ENCODE results near the gene GPRC5C. TPM values are rescaled to one million over a fixed set of nuclear protein-coding genes. Genes with fewer than 3 reads are reported as not detected.

Gene GPRC5C
- total RNA-seq, 2 experiments from 2014 or later, result 1.2 to 2.0 TPM

DNA sequence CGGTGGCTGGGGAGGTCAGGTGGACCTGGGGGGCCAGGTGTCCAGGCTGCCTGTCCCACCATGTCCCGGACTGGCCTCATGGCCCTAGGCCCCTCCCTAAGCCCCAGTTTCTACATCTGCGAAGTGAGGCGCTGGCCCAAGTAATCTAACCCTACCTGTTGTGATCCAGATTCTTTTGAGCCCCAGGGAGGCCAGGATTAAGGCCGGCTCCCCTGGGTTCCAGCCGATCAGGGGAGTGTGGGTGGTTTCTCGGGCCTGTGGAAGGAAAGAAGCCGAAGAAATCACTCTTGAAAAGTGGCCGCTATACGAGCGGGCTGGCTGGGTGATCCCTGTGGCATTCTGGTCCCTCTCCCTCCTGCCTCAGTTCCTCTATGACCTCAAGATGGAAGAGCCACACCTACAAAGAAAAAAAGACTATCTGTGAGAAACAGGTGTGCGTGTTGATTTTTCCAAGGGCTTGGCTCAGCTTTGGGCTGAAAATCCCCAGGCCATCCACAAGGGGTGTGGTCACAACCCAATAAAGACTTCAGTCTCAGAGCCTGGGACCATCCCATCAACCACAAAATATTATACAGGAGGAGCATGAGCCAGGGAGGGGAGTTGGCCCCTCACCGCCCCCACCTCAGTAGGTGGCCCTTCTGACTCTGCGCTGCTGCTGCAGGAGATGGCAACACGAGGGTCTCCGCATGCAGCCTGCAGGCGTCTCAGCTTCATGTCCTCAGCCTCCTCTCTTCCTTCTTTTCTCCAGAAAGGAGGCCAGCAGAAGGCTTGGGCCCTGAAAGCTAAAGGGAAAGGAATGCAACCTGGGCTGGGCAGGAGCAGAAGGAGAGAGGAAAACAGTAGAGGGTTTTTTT lies 44.3 kb upstream of the GPRC5C start:
- no peaks in the 10 kb centered on the region for H3K4me1 Mint-ChIP-seq (ENCODE audit: low read depth)
- CTCF ChIA-PET, result interaction anchor here (1.1 to 2.8 kb wide), 2 partner anchors 8 to 18 kb away, joined by 3 to 11 read pairs; no protein-coding TSS in a partner anchor
- TF ChIP-seq, protein P1, sequence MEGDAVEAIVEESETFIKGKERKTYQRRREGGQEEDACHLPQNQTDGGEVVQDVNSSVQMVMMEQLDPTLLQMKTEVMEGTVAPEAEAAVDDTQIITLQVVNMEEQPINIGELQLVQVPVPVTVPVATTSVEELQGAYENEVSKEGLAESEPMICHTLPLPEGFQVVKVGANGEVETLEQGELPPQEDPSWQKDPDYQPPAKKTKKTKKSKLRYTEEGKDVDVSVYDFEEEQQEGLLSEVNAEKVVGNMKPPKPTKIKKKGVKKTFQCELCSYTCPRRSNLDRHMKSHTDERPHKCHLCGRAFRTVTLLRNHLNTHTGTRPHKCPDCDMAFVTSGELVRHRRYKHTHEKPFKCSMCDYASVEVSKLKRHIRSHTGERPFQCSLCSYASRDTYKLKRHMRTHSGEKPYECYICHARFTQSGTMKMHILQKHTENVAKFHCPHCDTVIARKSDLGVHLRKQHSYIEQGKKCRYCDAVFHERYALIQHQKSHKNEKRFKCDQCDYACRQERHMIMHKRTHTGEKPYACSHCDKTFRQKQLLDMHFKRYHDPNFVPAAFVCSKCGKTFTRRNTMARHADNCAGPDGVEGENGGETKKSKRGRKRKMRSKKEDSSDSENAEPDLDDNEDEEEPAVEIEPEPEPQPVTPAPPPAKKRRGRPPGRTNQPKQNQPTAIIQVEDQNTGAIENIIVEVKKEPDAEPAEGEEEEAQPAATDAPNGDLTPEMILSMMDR (IDR thresholded peaks at IDR 0.05), result no peak
- intact Hi-C loops (cut with micrococcal nuclease), result no loop called here
- no peaks in the 10 kb centered on the region for H3K36me3 Mint-ChIP-seq (ENCODE audit: low read depth)
- H3K4me3 Mint-ChIP-seq, result no peak overlapping the region
- POLR2A ChIA-PET, result no interaction called here
- H3K9me3 Mint-ChIP-seq, result no peaks in the 10 kb centered on the region
- ATAC-seq (no peak), DNase-seq (no peak)
- no peaks in the 10 kb centered on the region for H3K27me3 Mint-ChIP-seq
- no peak overlapping the region for H3K27ac Mint-ChIP-seq

DNA sequence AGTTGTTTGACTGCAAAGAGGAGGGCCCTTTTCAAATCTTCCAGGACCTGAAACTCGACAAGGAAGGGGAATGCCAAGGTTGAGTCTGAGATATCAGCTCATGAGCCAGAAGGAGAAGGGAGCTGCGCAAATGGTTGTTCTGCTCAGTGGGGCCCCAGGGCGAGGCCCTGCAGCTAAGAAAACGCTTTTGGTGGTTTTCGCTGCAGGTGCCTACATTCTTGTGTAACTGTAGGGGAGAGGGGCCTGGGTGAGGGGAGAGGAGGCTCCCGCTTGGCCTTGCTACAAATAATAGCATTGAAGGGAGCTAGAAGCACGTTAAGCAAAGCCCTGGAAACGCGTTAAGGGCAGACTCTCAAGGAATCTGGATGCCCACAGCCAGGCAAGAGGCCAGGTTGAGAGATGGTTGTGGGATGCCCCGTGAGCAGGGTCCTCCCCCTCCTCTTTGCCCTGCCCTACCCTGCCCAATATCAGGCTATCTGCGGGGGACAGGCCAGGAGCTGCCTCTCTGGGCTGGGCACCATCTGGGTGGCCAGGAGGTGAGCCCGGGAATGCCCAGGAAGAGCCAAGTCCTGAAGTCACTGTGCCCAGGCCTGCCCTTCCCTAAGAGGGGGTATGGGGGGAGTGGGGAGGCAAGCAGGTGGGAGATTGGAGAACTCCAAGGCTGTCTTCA lies 42.7 kb upstream of the GPRC5C start:
- H3K36me3 Mint-ChIP-seq (ENCODE audit: low read depth), result no peaks in the 10 kb centered on the region
- no peak overlapping the region for H3K27ac Mint-ChIP-seq
- intact Hi-C loops (cut with micrococcal nuclease), result no loop called here
- H3K27me3 Mint-ChIP-seq, result peaks cover 1% of the 10 kb centered on the region
- TF ChIP-seq, protein P1 (IDR thresholded peaks at IDR 0.05), result no peak
- ChIA-PET CTCF (interaction anchor here (1.1 to 2.8 kb wide), 3 partner anchors 10 to 102 kb away, joined by 3 to 11 read pairs (median 3); no protein-coding TSS in a partner anchor), POLR2A (no interaction called here)
- H3K9me3 Mint-ChIP-seq, result no peaks in the 10 kb centered on the region
- no peaks in the 10 kb centered on the region for H3K4me1 Mint-ChIP-seq (ENCODE audit: low read depth)
- DNase-seq, result no peak
- ATAC-seq, result no peak
- H3K4me3 Mint-ChIP-seq, result no peak overlapping the region

DNA sequence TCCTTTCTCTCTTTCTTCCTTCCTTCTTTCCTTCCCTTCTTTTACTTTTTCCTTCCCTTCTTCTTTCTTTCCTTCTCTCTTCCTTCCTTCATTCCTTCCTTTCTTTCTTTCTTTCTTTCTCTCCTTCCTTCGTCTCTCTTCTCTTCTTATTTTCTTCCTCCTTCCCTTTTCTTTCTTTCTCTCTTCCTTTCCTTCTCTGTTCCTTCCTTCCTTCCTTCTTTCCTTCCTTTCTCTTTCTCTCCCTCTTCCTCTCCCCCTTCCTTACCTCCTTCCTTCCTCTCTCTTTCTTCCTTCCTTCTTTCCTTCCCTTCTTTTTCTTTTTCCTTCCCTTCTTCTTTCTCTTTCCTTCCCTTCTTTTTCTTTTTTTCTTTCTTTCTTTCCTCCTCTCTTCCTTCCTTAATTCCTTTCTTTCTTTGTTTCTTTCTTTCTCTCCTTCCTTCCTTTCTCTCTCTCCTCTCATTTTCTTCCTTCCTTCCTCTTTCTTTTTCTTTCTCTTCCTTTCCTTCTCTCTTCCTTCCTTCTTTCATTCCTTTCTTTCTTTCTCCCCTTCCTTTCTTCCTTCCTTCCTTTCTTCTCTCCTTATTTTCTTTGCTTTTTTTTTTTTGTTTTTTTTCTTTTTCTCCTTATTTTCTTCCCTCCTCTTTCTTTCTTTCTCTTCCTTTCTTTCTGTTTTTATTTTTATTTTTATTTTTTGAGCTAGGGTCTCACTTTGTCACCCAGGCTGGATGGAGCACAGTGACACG lies 41.8 kb upstream of the GPRC5C start:
- Mint-ChIP-seq H3K4me3 (no peak overlapping the region), H3K36me3 (ENCODE audit: low read depth) (no peaks in the 10 kb centered on the region), H3K27ac (no peak overlapping the region), H3K4me1 (ENCODE audit: low read depth) (no peaks in the 10 kb centered on the region), H3K27me3 (peaks cover 1% of the 10 kb centered on the region), H3K9me3 (no peaks in the 10 kb centered on the region)
- ChIA-PET POLR2A (no interaction called here), CTCF (interaction anchor here (1.7 to 6.4 kb wide), 4 partner anchors 10 to 29 kb away, joined by 5 to 43 read pairs (median 23); partner anchors contain the start of genes BTBD17 and GPR142)
- intact Hi-C loops (cut with micrococcal nuclease), result no loop called here
- ATAC-seq (no peak), DNase-seq (no peak)
- TF ChIP-seq, protein P1 (IDR thresholded peaks at IDR 0.05), result peak; percentile 22

DNA sequence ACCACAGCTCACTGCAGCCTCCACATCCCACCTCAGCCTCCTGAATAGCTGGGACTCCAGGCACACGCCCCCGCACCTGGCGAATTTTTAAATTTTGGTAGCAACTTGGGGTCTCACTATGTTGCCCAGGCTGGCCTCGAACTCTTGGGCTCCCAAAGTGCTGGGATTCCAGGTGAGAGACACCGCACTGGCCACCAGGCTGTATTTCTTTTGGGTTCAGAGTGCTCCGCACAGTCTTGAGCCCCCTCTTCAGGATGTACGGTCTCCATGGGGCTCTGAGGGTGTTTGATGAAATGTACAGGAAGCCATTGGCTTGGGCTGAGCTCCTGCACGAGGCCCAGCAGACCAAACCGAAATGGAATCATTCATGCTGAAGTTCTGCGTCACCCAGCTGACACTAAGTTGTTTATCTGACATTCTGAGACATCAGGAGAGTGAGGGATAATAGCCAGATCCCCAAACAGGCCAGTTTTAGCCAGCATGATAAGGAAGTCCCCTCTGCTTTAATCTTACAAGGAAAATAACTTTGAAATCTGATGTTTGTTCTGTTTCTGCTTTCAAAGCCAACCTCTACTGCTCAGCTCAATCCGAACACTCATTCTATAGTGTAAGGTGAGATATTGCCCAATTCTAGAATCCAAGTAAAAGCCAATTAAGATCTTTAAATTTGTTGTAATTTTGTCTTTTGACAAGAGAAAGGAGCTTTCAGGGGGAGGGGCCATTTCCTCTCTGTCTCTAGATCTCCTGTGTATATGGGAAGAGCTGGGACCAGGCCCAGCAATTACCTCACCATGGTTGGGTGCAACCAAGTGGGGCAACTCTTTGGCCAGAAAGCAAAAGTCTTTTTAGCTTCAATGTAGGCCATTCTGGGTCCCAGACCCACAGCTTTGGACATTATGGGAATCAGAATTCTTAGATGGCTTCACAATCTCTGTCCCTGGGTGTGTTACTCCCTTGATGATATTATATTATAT lies 40.9 kb upstream of the GPRC5C start:
- no peaks in the 10 kb centered on the region for H3K36me3 Mint-ChIP-seq (ENCODE audit: low read depth)
- peaks cover 1% of the 10 kb centered on the region for H3K27me3 Mint-ChIP-seq
- no peak for DNase-seq
- TF ChIP-seq, protein P1 (IDR thresholded peaks at IDR 0.05), result no peak
- ChIA-PET POLR2A (interaction anchor here (0.6 kb wide), 1 partner anchor 110 kb away, joined by 3 read pairs; no protein-coding TSS in a partner anchor), CTCF (interaction anchor here (1.1 to 6.4 kb wide), 5 partner anchors 11 to 90 kb away, joined by 4 to 43 read pairs (median 5); partner anchors contain the start of genes BTBD17 and GPR142)
- H3K4me1 Mint-ChIP-seq (ENCODE audit: low read depth), result no peaks in the 10 kb centered on the region
- H3K27ac Mint-ChIP-seq, result no peak overlapping the region
- no peak overlapping the region for H3K4me3 Mint-ChIP-seq
- no peak for ATAC-seq
- H3K9me3 Mint-ChIP-seq, result no peaks in the 10 kb centered on the region
- intact Hi-C loops (cut with micrococcal nuclease), result no loop called here
